ENCODE data around the gene RFX1. TPM values are rescaled to one million over a fixed set of nuclear protein-coding genes. Genes with fewer than 3 reads are reported as not detected.
A peak's percentile ranks its signal among the peaks of the same experiment; 100 is the strongest.

Gene RFX1
- total and polyA plus RNA-seq, 2 experiments from 2014 or later, result 8.9 to 11.8 TPM

DNA sequence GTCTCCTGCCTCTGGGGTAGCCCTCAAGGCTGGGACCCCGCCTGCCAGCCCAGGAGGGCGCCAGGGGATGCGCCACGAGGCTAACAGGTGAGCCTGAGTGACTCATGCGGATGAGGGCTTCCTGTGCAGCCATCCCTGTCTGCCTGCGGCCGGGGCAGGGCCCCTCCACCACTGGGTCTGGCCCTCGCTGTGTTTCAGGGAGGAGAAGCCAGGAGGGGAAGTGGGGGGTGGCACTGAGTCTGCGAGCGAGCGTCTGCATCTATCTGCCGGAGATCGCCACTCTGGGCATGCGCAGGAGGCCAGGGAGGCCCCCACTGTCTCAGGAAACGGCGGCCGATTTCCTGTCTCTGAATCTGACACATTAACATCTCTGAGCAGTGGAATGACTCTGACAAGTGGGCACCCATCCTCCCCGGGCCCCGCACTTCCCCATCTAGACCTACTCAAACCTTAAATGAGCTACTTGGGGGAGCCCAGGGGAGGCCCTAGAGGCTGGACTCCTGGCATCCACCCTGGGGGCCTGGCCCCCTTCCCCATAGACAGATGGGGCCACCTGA is 19.7 kb downstream of the RFX1 start:
- H4K20me1 ChIP-seq (replicated peaks; ENCODE audit: insufficient read depth), result no peaks in the 10 kb centered on the region
- H3K36me3 ChIP-seq (ENCODE audit: insufficient read depth), result no peaks in the 10 kb centered on the region
- H3K4me1 ChIP-seq (ENCODE audit: insufficient read depth), result peaks cover 44% of the 10 kb centered on the region
- H3K4me1 Mint-ChIP-seq, result peaks cover 54% of the 10 kb centered on the region
- H3K9me2 ChIP-seq (ENCODE audit: insufficient read depth), result no peaks in the 10 kb centered on the region
- H3K27ac ChIP-seq (ENCODE audit: low read depth), result peak overlapping the region; percentile 92
- ATAC-seq, result peak; percentile 66
- H3K4me3 ChIP-seq, result peak overlapping the region; percentile 39
- no peak overlapping the region; the same call in none of the 2 replicates for H3K27ac Mint-ChIP-seq
- H3K79me2 ChIP-seq (replicated peaks; ENCODE audit: insufficient read depth), result no peaks in the 10 kb centered on the region
- no peaks in the 10 kb centered on the region; the same call in 2 of the 3 replicates for H3K9me3 Mint-ChIP-seq
- peak; percentile 38 for TF ChIP-seq POLR2AphosphoS5 (IDR thresholded peaks at IDR 0.05; ENCODE audit: low read depth)
- TF ChIP-seq, protein P1, sequence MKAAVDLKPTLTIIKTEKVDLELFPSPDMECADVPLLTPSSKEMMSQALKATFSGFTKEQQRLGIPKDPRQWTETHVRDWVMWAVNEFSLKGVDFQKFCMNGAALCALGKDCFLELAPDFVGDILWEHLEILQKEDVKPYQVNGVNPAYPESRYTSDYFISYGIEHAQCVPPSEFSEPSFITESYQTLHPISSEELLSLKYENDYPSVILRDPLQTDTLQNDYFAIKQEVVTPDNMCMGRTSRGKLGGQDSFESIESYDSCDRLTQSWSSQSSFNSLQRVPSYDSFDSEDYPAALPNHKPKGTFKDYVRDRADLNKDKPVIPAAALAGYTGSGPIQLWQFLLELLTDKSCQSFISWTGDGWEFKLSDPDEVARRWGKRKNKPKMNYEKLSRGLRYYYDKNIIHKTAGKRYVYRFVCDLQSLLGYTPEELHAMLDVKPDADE (IDR thresholded peaks at IDR 0.05), result 0 out of 2 replicates have a peak, but pooled peaks have one; percentile 17
- TF ChIP-seq EZH2phosphoT487 (IDR thresholded peaks at IDR 0.05; ENCODE audit: unreplicated experiment), result no peak
- no peak for TF ChIP-seq EZH2 (IDR thresholded peaks at IDR 0.05; ENCODE audit: low read depth, unreplicated experiment)
- TF ChIP-seq, protein P2, sequence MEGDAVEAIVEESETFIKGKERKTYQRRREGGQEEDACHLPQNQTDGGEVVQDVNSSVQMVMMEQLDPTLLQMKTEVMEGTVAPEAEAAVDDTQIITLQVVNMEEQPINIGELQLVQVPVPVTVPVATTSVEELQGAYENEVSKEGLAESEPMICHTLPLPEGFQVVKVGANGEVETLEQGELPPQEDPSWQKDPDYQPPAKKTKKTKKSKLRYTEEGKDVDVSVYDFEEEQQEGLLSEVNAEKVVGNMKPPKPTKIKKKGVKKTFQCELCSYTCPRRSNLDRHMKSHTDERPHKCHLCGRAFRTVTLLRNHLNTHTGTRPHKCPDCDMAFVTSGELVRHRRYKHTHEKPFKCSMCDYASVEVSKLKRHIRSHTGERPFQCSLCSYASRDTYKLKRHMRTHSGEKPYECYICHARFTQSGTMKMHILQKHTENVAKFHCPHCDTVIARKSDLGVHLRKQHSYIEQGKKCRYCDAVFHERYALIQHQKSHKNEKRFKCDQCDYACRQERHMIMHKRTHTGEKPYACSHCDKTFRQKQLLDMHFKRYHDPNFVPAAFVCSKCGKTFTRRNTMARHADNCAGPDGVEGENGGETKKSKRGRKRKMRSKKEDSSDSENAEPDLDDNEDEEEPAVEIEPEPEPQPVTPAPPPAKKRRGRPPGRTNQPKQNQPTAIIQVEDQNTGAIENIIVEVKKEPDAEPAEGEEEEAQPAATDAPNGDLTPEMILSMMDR (conservative IDR thresholded peaks at IDR 0.05; ENCODE audit: low read depth in 2 of 2), result no peak
- TF ChIP-seq, protein P3, sequence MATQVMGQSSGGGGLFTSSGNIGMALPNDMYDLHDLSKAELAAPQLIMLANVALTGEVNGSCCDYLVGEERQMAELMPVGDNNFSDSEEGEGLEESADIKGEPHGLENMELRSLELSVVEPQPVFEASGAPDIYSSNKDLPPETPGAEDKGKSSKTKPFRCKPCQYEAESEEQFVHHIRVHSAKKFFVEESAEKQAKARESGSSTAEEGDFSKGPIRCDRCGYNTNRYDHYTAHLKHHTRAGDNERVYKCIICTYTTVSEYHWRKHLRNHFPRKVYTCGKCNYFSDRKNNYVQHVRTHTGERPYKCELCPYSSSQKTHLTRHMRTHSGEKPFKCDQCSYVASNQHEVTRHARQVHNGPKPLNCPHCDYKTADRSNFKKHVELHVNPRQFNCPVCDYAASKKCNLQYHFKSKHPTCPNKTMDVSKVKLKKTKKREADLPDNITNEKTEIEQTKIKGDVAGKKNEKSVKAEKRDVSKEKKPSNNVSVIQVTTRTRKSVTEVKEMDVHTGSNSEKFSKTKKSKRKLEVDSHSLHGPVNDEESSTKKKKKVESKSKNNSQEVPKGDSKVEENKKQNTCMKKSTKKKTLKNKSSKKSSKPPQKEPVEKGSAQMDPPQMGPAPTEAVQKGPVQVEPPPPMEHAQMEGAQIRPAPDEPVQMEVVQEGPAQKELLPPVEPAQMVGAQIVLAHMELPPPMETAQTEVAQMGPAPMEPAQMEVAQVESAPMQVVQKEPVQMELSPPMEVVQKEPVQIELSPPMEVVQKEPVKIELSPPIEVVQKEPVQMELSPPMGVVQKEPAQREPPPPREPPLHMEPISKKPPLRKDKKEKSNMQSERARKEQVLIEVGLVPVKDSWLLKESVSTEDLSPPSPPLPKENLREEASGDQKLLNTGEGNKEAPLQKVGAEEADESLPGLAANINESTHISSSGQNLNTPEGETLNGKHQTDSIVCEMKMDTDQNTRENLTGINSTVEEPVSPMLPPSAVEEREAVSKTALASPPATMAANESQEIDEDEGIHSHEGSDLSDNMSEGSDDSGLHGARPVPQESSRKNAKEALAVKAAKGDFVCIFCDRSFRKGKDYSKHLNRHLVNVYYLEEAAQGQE (IDR thresholded peaks at IDR 0.05; ENCODE audit: unreplicated experiment), result no peak
- no peak for TF ChIP-seq NANOG (IDR thresholded peaks at IDR 0.05; ENCODE audit: borderline replicate concordance)
- TF ChIP-seq ZNF114 (CRISPR knock-in tag; IDR thresholded peaks at IDR 0.05), result no peak
- no peak for TF ChIP-seq ZNF331 (CRISPR knock-in tag; IDR thresholded peaks at IDR 0.05; ENCODE audit: low read depth)
- no peak for TF ChIP-seq STAT1 (IDR thresholded peaks at IDR 0.05; ENCODE audit: unreplicated experiment)
- no peak for TF ChIP-seq CREB1 (CRISPR knock-in tag; IDR thresholded peaks at IDR 0.05; ENCODE audit: low read depth)
- TF ChIP-seq JUNB (IDR thresholded peaks at IDR 0.05; ENCODE audit: unreplicated experiment), result no peak
- peaks cover 31% of the 10 kb centered on the region for H3K27me3 Mint-ChIP-seq (ENCODE audit: insufficient read depth, low read depth, poor library complexity)
- peak overlapping the region; percentile 59 for H3K4me3 Mint-ChIP-seq
- peaks cover 16% of the 10 kb centered on the region; the same call in 2 of the 3 replicates for H3K36me3 Mint-ChIP-seq (ENCODE audit: low read depth)
- H3K27me3 ChIP-seq (ENCODE audit: insufficient read depth), result no peaks in the 10 kb centered on the region
- peak overlapping the region; percentile 18; the same call in 1 of the 2 replicates for H2AFZ ChIP-seq
- DNase-seq (ENCODE audit: low spot score), result peak; percentile 85
- H3F3A ChIP-seq (replicated peaks; ENCODE audit: low read depth), result peaks cover 15% of the 10 kb centered on the region
- H3K4me2 ChIP-seq, result peak overlapping the region; percentile 78
